ENCODE data around the gene SLC25A48. TPM values are rescaled to one million over a fixed set of nuclear protein-coding genes. Genes with fewer than 3 reads are reported as not detected.
"Not testable (repeated sequence)": the region's sequence is repeated elsewhere in the genome, so short reads cannot be mapped to it uniquely, and the experiment has no call there.

The SLC25A48 gene
- total RNA-seq, 1 experiment from 2014 or later: not detected

DNA sequence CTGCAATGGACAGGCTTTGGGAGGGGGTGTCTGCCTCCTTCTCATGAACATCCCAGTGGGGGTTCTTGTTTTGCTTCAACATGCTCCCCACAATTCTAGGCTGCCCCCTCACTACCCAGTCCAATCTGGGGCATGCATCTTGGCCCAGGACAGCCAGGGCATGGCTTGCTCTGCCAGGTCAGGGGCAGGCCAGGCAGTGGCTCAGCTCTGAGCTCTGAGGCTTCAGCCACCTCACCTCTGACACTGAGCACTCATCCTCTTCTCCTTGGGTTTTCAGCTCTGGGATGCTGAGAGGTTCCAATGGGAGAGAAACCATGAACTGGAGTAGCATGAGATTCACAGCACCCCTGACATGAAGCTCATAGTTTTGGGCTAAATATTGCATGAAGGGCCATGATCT lies 11.8 kb downstream of the SLC25A48 start:
- Histone ChIP-seq H3K27me3 (ENCODE audit: low read length) (no peaks in the 10 kb centered on the region), H3K27ac (ENCODE audit: low read length) (no peak overlapping the region), H3K4me2 (ENCODE audit: low read depth, low read length, poor library complexity, severe bottlenecking) (no peak overlapping the region), H3K36me3 (ENCODE audit: insufficient read depth, low read length) (no peaks in the 10 kb centered on the region), H3K9me3 (ENCODE audit: low read length) (no peaks in the 10 kb centered on the region), H3K79me2 (ENCODE audit: low read length) (no peaks in the 10 kb centered on the region), H3K4me3 (ENCODE audit: low read length) (no peak overlapping the region), H3K4me1 (ENCODE audit: low read length) (no peaks in the 10 kb centered on the region), H3K9me2 (replicated peaks; ENCODE audit: insufficient read depth, low read length) (no peaks in the 10 kb centered on the region), H3K9ac (ENCODE audit: low read length) (no peak overlapping the region), H2AFZ (ENCODE audit: low read length) (no peak overlapping the region), H4K20me1 (ENCODE audit: insufficient read depth, low read depth, low read length) (no peaks in the 10 kb centered on the region)
- no peak for DNase-seq

DNA sequence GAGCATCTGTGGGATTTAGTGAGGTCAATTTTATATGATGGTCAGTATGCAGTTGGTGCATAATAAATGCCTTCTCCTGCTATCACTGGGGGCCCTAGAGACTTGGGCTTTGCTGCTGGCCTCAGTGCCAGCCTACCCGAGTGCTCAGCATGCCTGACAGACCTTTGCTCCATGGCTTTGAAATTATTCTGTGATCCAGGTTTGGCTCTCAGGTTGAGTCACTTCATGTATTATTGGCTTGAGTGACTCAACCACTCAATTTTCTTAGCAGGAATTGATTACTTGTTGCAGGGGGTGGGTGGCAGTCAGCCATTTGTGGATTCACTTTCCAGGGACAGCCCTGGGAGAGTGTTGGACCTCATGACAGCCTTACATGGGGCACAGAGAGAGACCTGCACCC lies 13.5 kb downstream of the SLC25A48 start:
- Histone ChIP-seq H4K20me1 (ENCODE audit: insufficient read depth, low read depth, low read length) (no peaks in the 10 kb centered on the region), H3K4me2 (ENCODE audit: low read depth, low read length, poor library complexity, severe bottlenecking) (no peak overlapping the region), H3K9me3 (ENCODE audit: low read length) (no peaks in the 10 kb centered on the region), H3K27ac (ENCODE audit: low read length) (no peak overlapping the region), H3K36me3 (ENCODE audit: insufficient read depth, low read length) (no peaks in the 10 kb centered on the region), H3K27me3 (ENCODE audit: low read length) (no peaks in the 10 kb centered on the region), H3K79me2 (ENCODE audit: low read length) (no peaks in the 10 kb centered on the region), H3K9ac (ENCODE audit: low read length) (no peak overlapping the region), H3K4me1 (ENCODE audit: low read length) (no peaks in the 10 kb centered on the region), H3K4me3 (ENCODE audit: low read length) (no peak overlapping the region), H2AFZ (ENCODE audit: low read length) (no peak overlapping the region), H3K9me2 (replicated peaks; ENCODE audit: insufficient read depth, low read length) (no peaks in the 10 kb centered on the region)
- no peak for DNase-seq

DNA sequence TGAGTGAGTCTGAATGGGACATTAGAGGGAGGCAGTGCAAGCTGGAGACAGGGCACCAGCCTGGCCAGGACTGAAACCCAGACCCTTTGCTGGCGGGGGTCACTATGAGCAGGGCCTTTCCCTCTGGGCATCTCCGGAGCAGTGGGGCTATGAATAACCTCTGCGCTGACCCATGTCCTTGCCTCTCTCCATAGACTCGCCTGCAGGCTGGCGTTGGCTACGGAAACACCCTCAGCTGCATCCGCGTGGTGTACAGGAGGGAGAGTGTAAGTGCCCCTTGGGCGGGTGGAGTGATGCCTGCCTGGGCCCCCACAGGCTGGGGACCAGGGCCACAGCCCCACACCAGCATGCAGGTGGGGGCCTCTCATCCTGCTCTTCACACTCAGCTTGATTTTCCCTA lies 15.8 kb downstream of the SLC25A48 start:
- H2AFZ ChIP-seq (ENCODE audit: low read length): no peak overlapping the region

DNA sequence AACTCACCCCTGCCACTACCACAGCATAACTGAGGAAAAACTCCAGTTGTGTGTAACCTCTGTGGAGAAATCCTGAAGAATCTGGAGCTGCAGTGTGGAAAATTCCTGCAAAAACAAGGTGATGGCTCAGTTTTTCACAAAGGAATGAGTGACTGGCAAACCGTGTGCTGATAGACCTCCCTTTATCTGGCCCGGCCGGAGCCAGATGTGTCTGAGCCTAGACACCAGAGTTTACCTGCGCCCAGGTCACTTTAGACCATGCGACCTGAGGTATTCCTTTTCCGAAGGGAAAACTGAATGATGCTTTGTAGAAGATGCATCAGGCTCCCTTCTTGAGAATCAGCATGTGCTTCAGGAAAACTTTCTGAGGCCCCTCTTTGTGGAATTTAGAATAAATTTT lies 16.2 kb downstream of the SLC25A48 start:
- Histone ChIP-seq H3K9ac (ENCODE audit: low read length) (no peak overlapping the region), H2AFZ (ENCODE audit: low read length) (no peak overlapping the region), H3K27ac (ENCODE audit: low read length) (no peak overlapping the region), H3K79me2 (ENCODE audit: low read length) (no peaks in the 10 kb centered on the region), H3K9me3 (ENCODE audit: low read length) (no peaks in the 10 kb centered on the region), H4K20me1 (ENCODE audit: insufficient read depth, low read depth, low read length) (no peaks in the 10 kb centered on the region), H3K4me3 (ENCODE audit: low read length) (no peak overlapping the region), H3K4me2 (ENCODE audit: low read depth, low read length, poor library complexity, severe bottlenecking) (no peak overlapping the region), H3K4me1 (ENCODE audit: low read length) (no peaks in the 10 kb centered on the region), H3K27me3 (ENCODE audit: low read length) (no peaks in the 10 kb centered on the region), H3K36me3 (ENCODE audit: insufficient read depth, low read length) (no peaks in the 10 kb centered on the region), H3K9me2 (replicated peaks; ENCODE audit: insufficient read depth, low read length) (no peaks in the 10 kb centered on the region)
- no peak for DNase-seq

More for the DNA sequence above, 15.8 kb downstream of the SLC25A48 start:
- no peaks in the 10 kb centered on the region for H3K79me2 ChIP-seq (ENCODE audit: low read length)
- no peak overlapping the region for H3K4me3 ChIP-seq (ENCODE audit: low read length)
- no peaks in the 10 kb centered on the region for H4K20me1 ChIP-seq (ENCODE audit: insufficient read depth, low read depth, low read length)
- no peaks in the 10 kb centered on the region for H3K9me2 ChIP-seq (replicated peaks; ENCODE audit: insufficient read depth, low read length)
- no peak overlapping the region for H3K27ac ChIP-seq (ENCODE audit: low read length)
- H3K27me3 ChIP-seq (ENCODE audit: low read length): no peaks in the 10 kb centered on the region
- no peak overlapping the region for H3K9ac ChIP-seq (ENCODE audit: low read length)
- H3K4me1 ChIP-seq (ENCODE audit: low read length): no peaks in the 10 kb centered on the region
- no peak for DNase-seq
- H3K9me3 ChIP-seq (ENCODE audit: low read length): no peaks in the 10 kb centered on the region
- H3K4me2 ChIP-seq (ENCODE audit: low read depth, low read length, poor library complexity, severe bottlenecking): no peak overlapping the region
- no peaks in the 10 kb centered on the region for H3K36me3 ChIP-seq (ENCODE audit: insufficient read depth, low read length)

DNA sequence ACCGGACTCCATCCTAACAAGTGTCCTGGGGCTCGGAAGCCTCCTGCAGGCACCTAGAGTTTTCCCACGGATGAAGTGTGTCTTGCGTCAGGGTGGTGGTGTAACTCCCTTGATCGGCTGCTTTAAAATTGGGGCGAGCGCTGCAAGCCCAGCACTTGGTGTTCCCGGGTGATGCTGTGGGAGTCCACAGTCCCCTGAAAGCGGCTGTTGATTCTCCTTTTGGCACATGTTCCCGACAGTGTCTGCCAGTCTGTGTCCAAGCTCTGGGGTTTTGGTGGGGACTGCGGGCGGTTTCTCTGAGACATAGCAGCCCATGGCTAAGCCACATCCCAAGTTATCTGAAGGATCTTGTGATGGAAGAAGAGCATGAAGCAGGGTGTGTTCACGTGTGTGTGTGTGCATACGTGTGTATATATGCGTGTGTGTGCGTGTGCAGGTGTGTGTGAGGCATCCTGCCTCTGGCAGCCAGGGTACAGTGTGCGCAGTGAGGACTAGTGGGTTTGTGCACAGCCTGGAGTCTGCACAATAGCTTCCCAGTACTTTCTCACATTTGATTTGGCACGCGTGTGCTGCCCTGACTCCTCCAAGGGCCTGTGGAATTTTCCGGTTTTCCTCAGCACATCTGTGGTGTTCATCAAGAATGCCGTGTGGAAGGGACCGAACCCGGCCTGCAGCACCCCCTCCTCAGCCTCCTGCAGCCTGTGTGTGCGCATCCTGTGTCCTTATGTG lies 16.9 kb downstream of the SLC25A48 start:
- Histone ChIP-seq H3K4me3 (ENCODE audit: low read length) (no peak overlapping the region), H3K27ac (ENCODE audit: low read length) (no peak overlapping the region), H2AFZ (ENCODE audit: low read length) (no peak overlapping the region), H3K4me1 (ENCODE audit: low read length) (no peaks in the 10 kb centered on the region), H3K9me2 (replicated peaks; ENCODE audit: insufficient read depth, low read length) (no peaks in the 10 kb centered on the region), H3K27me3 (ENCODE audit: low read length) (no peaks in the 10 kb centered on the region), H3K9ac (ENCODE audit: low read length) (no peak overlapping the region), H3K4me2 (ENCODE audit: low read depth, low read length, poor library complexity, severe bottlenecking) (no peak overlapping the region), H4K20me1 (ENCODE audit: insufficient read depth, low read depth, low read length) (no peaks in the 10 kb centered on the region), H3K9me3 (ENCODE audit: low read length) (no peaks in the 10 kb centered on the region), H3K79me2 (ENCODE audit: low read length) (no peaks in the 10 kb centered on the region), H3K36me3 (ENCODE audit: insufficient read depth, low read length) (no peaks in the 10 kb centered on the region)
- DNase-seq: no peak

DNA sequence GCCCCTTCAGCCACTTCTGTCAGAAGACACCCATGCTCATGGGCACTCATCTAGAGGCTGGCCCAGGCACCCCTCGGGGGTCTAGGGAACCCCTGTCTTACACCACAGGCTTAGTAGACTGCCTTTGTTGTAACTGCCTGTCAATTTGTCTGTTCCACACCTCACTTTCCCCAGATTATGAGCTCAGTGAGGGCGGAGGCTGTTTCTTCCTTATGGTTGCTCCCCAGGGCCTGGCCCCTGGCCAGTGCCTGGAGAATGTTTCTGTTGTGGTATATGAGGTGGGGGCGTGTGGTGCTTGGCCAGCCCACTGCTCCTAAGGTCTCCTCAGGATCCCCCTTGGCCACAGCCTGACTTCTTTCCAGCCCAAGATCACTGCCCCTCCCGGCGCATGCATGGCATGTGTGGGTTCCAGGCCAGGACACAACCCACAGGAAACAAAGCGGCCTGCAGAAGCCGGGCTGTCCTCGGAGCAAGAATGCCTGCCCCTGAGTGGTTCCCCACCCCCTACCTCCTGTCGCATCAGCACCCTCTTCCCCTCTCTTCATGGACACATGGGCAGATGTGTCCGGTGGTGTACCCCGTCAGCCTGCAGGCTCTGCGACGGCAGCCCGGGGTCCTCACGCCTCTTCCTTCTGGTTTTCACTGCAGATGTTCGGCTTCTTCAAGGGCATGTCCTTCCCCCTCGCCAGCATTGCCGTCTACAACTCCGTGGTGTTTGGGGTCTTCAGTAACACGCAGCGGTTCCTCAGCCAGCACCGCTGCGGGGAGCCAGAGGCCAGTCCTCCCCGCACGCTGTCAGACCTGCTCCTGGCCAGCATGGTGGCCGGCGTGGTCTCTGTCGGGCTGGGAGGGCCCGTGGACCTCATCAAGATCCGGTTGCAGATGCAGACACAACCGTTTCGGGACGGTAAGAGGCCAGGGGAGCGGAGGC lies 17.7 kb downstream of the SLC25A48 start:
- Histone ChIP-seq H3K9me3 (ENCODE audit: low read length) (no peaks in the 10 kb centered on the region), H3K4me3 (ENCODE audit: low read length) (no peak overlapping the region), H3K9ac (ENCODE audit: low read length) (no peak overlapping the region), H3K4me1 (ENCODE audit: low read length) (no peaks in the 10 kb centered on the region), H3K4me2 (ENCODE audit: low read depth, low read length, poor library complexity, severe bottlenecking) (no peak overlapping the region), H3K9me2 (replicated peaks; ENCODE audit: insufficient read depth, low read length) (no peaks in the 10 kb centered on the region), H2AFZ (ENCODE audit: low read length) (no peak overlapping the region), H3K27ac (ENCODE audit: low read length) (no peak overlapping the region), H4K20me1 (ENCODE audit: insufficient read depth, low read depth, low read length) (no peaks in the 10 kb centered on the region), H3K36me3 (ENCODE audit: insufficient read depth, low read length) (no peaks in the 10 kb centered on the region), H3K27me3 (ENCODE audit: low read length) (no peaks in the 10 kb centered on the region), H3K79me2 (ENCODE audit: low read length) (no peaks in the 10 kb centered on the region)
- no peak for DNase-seq

DNA sequence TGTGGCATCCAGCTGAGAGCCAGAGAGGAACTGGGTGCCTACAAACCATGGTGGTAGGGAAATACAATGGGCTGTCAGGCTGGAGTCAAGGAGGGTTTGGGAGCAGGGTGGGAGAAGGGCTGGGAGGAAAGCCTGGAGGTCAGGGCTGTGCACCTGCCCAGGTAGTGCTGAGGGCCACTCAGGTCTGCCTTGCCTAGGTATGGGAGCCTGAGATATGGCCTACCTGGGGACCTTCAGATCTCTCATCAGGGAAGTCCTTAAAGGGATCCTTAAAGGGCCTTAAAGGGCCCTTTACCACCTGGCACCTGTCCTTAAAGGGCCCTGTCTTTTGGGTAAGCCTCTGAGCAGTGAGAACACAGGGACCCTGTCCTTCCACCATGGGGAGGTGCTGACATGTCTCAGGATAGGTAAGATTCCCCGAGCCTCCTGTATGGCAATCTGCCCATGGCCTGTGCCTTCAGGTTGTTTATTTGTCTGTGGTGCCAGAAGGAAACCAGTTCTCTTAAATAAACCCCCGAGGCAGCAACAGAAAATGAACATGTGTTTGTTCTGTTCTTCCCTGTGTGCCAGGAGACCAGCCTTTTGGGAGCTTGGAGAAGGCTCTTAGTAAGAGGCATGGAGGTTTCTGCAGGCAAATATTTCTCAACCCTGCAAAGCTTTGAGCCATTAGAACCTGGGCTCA lies 23.3 kb downstream of the SLC25A48 start:
- no peaks in the 10 kb centered on the region for H3K4me1 ChIP-seq (ENCODE audit: low read length)
- no peak for DNase-seq
- no peak overlapping the region for H2AFZ ChIP-seq (ENCODE audit: low read length)
- no peaks in the 10 kb centered on the region for H3K79me2 ChIP-seq (ENCODE audit: low read length)
- no peaks in the 10 kb centered on the region for H3K9me3 ChIP-seq (ENCODE audit: low read length)
- H3K27me3 ChIP-seq (ENCODE audit: low read length): no peaks in the 10 kb centered on the region
- no peak overlapping the region for H3K27ac ChIP-seq (ENCODE audit: low read length)
- no peaks in the 10 kb centered on the region for H4K20me1 ChIP-seq (ENCODE audit: insufficient read depth, low read depth, low read length)
- no peaks in the 10 kb centered on the region for H3K36me3 ChIP-seq (ENCODE audit: insufficient read depth, low read length)
- no peak overlapping the region for H3K4me2 ChIP-seq (ENCODE audit: low read depth, low read length, poor library complexity, severe bottlenecking)
- H3K4me3 ChIP-seq (ENCODE audit: low read length): no peak overlapping the region
- H3K9me2 ChIP-seq (replicated peaks; ENCODE audit: insufficient read depth, low read length): no peaks in the 10 kb centered on the region
- H3K9ac ChIP-seq (ENCODE audit: low read length): no peak overlapping the region

DNA sequence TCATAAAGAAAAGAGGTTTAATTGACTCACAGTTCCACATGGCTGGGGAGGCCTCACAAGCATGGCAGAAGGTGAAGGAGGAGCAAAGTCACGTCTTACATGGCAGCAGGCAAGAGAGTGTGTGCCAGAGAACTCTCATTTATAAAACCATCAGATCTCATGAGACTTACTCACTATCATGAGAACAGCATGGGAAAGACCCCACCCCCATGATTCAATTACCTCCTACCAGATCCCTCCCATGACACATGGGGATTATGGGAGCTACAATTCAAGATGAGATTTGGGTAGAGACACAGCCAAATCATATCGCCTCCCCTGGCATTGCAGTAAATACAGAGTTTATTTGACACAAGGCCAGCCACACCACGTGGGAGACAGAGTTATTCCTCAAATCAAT lies 24.7 kb downstream of the SLC25A48 start:
- not testable (repeated sequence) for H3K79me2 ChIP-seq (ENCODE audit: low read length); DNase-seq; H3K9ac ChIP-seq (ENCODE audit: low read length); H3K27me3 ChIP-seq (ENCODE audit: low read length); H3K27ac ChIP-seq (ENCODE audit: low read length); H4K20me1 ChIP-seq (ENCODE audit: insufficient read depth, low read depth, low read length); H3K4me3 ChIP-seq (ENCODE audit: low read length); H3K9me2 ChIP-seq (replicated peaks; ENCODE audit: insufficient read depth, low read length); H3K9me3 ChIP-seq (ENCODE audit: low read length); H3K4me1 ChIP-seq (ENCODE audit: low read length); H3K4me2 ChIP-seq (ENCODE audit: low read depth, low read length, poor library complexity, severe bottlenecking); H3K36me3 ChIP-seq (ENCODE audit: insufficient read depth, low read length); H2AFZ ChIP-seq (ENCODE audit: low read length)
